HFFc6 (cell line): ENCODE results near the gene STRBP. TPM values are rescaled to one million over a fixed set of nuclear protein-coding genes. Genes with fewer than 3 reads are reported as not detected.

Experiments used
- DNase-seq: peaks from one replicate; pipeline ENCODE4 v3.0.0-alpha.2; 2018
- H3K27ac Mint-ChIP-seq: 2 replicates; pipeline ENCODE4 v1.8.0; 2020; ENCODE audit warnings: mild to moderate bottlenecking, mixed read lengths
- H3K27me3 Mint-ChIP-seq: 2 replicates; pipeline ENCODE4 v1.8.0; 2021; ENCODE audit warnings: mild to moderate bottlenecking, moderate library complexity, mixed read lengths; ENCODE audit not compliant: insufficient read depth
- H3K36me3 Mint-ChIP-seq: 2 replicates; pipeline ENCODE4 v1.8.0; 2021; ENCODE audit warnings: low read depth, mixed read lengths
- H3K4me1 Mint-ChIP-seq: 2 replicates; pipeline ENCODE4 v1.8.0; 2020; ENCODE audit warnings: low read depth, mixed read lengths
- H3K4me3 Mint-ChIP-seq: 2 replicates; pipeline ENCODE4 v1.8.0; 2020; ENCODE audit warnings: mild to moderate bottlenecking, moderate library complexity, mixed read lengths
- H3K9me3 Mint-ChIP-seq: 2 replicates; pipeline ENCODE4 v1.8.0; 2020; ENCODE audit warnings: mild to moderate bottlenecking, mixed read lengths
- CTCF ChIP-seq: fragments of 200-600 bp; sonication (generic); IDR thresholded peaks from 2 replicates; pipeline ENCODE4 v1.5.0; 2021; ENCODE audit warnings: antibody characterized with exemption, mild to moderate bottlenecking
- total RNA-seq, 6 experiments: library from RNA; stranded (reverse); fragmentation: NEBNext Ultra II Directional; extraction: Animal tissue kit (Norgen Biotek cat#: 25700); gene quantifications; 2 replicates in 1 of 6; 3 replicates in 5 of 6; pipeline ENCODE4 v1.2.3, GENCODE V29; 2021

STRBP gene
- total RNA-seq, 6 experiments from 2014 or later = 1.4 to 2.5 (median 1.9) TPM

- Mint-ChIP-seq H3K9me3 (no peaks in the 10 kb centered on the region), H3K4me1 (no peaks in the 10 kb centered on the region), H3K27ac (no peak overlapping the region), H3K27me3 (no peaks in the 10 kb centered on the region), H3K4me3 (no peak overlapping the region), H3K36me3 (no peaks in the 10 kb centered on the region)
- TF ChIP-seq CTCF = no peak
- DNase-seq = no peak
These were observed 187.9 kb downstream of the STRBP start for GRCh38 chr9:123080444-123080843.

DNA sequence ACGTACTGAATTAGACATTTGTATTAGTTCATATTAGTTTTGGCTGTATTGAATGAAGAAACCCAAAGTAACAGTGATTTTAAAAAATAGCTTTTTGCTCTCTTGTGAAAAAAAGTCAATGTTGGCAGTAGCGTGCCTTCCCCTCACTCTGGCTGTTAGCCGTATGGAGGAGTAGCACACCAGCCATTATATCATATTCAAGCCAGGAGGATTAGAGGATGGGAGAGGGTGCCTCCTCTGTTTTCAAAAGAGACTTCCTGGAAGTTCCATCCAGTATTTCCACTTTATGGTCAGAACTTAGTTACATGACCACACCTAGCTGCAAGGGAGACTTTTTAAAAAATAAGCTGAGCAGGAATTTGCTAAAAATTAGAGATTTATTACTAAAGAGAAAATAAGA, 193.8 kb downstream of the STRBP start:
- DNase-seq = no peak
- no peak for TF ChIP-seq CTCF

DNA sequence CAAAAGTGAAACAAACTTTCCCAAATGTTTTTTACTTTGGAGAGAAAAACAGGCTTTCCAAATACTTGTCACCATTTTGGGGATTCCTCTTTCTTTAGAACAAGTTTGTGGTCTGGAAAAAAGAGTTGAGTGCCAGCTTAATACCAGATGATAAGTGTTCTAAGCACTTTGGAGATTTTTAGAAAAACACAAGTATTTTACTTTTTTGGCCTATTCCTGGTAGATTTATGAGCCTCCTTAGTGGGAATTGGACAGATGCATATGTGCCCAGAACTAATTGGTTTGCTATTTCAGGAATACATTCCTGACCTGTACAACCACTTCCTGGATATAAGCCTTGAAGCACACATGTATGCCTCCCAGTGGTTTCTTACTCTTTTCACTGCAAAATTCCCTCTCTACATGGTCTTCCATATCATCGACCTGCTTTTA, 194.4 kb downstream of the STRBP start:
- peak overlapping the region; percentile 49 for H3K4me3 Mint-ChIP-seq
- H3K36me3 Mint-ChIP-seq = peaks cover 27% of the 10 kb centered on the region
- H3K27ac Mint-ChIP-seq = peak overlapping the region; percentile 73
- H3K4me1 Mint-ChIP-seq = peaks cover 36% of the 10 kb centered on the region
- no peaks in the 10 kb centered on the region for H3K9me3 Mint-ChIP-seq
- no peak; the same call in 1 of the 2 replicates for TF ChIP-seq CTCF
- no peaks in the 10 kb centered on the region; the same call in 1 of the 2 replicates for H3K27me3 Mint-ChIP-seq
- DNase-seq = peak; percentile 71

More for the DNA sequence above, 193.8 kb downstream of the STRBP start:
- Mint-ChIP-seq H3K9me3 (no peaks in the 10 kb centered on the region), H3K36me3 (peaks cover 23% of the 10 kb centered on the region), H3K4me3 (no peak overlapping the region), H3K27me3 (no peaks in the 10 kb centered on the region; the same call in 1 of the 2 replicates), H3K27ac (peak overlapping the region; percentile 73), H3K4me1 (peaks cover 30% of the 10 kb centered on the region)

DNA sequence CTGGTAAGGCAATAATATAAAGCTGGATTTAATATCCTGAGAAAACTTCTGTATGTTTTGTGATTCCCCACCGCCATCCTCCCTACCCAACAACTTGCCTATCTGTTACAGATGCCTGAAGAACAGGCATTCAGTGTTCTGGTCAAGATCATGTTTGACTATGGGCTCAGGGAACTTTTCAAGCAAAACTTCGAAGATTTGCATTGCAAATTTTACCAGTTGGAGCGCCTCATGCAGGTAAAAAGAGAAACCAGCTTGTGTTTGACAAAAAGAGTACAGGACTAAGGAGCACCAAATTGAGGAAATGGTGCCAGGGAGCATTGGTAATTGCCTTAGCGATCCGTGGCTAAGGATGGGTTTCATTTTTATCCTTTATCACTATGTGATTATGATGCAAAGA, 194.9 kb downstream of the STRBP start:
- Mint-ChIP-seq H3K36me3 (peaks cover 27% of the 10 kb centered on the region), H3K4me1 (peaks cover 42% of the 10 kb centered on the region), H3K4me3 (peak overlapping the region; percentile 49; the same call in 1 of the 2 replicates), H3K27me3 (no peaks in the 10 kb centered on the region; the same call in 1 of the 2 replicates), H3K9me3 (no peaks in the 10 kb centered on the region), H3K27ac (peak overlapping the region; percentile 73; the same call in 1 of the 2 replicates)
- DNase-seq = no peak
- TF ChIP-seq CTCF = no peak

DNA sequence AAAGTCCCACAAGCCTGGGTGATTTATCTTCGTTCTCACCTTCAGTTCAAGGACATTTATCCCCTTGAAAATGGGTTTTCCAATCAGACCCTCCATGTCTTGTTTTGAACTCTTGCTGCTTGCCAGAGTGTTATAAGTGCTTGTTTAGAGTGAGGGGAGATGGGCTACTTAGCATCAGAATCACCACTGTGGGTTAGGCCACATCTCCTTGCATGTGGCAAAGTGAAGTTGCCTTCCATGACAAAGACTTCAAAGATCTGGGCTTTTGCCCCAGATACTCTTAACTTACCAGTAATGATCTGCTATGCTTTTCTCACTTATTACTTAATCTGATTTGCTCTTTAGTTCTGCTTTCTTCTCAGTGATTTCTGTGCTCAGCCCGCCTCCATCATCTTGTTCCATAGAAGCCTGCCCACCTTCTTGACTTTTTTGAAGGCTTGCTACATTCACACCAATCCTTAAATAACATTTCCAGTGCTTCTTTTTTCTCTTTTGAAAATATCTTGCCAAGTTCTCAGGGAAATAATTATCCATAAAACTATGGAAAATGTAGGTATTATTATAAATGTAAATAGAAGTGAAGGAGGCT, 195.9 kb downstream of the STRBP start:
- Mint-ChIP-seq H3K27ac (peak overlapping the region; percentile 27; the same call in 1 of the 2 replicates), H3K4me1 (peaks cover 44% of the 10 kb centered on the region), H3K9me3 (no peaks in the 10 kb centered on the region), H3K4me3 (no peak overlapping the region), H3K36me3 (peaks cover 29% of the 10 kb centered on the region), H3K27me3 (no peaks in the 10 kb centered on the region; the same call in 1 of the 2 replicates)
- no peak for DNase-seq
- no peak for TF ChIP-seq CTCF

Other genes starting within 250 kb of the STRBP start
- under 1 TPM in 1 of 6 experiments, not detected in 5; 0.26 TPM for gene GPR21, start 234.9 kb downstream of the STRBP start, total RNA-seq
- not detected for gene CRB2, start 87.6 kb upstream of the STRBP start, total RNA-seq